Naive thymus-derived CD8-positive, alpha-beta T cell (primary cell): Measurements from ENCODE around the gene MFAP5. TPM values are rescaled to one million over a fixed set of nuclear protein-coding genes. Genes with fewer than 3 reads are reported as not detected.
"Not testable (repeated sequence)": the region's sequence is repeated elsewhere in the genome, so short reads cannot be mapped to it uniquely, and the experiment has no call there.

Experiments
- ATAC-seq, 2 donors: fragments of 150-1000 bp; cut with Tn5 transposase in 1 of 2; sonication (Bioruptor Pico), chemical (Tn5 transposase) in 1 of 2; 1 replicate in 1 of 2; 2 replicates in 1 of 2; pipeline ENCODE4 v1.10.0; 2021; ENCODE audit warnings: mild to moderate bottlenecking in 2 of 2, moderate library complexity in 2 of 2
- POLR2A ChIA-PET: fragments of 350-600 bp; sonication (Branson Sonifier 250); formaldehyde crosslinking; loops from one replicate; lab custom pipeline; 2021; ENCODE audit warnings: antibody characterized with exemption; lab: Charles Lee
- DNase-seq, 10 donors: peaks; one replicate each; pipeline versions ENCODE4 v3.0.0 to v3.0.0-alpha.2; 2020 to 2022
- H3K27ac Mint-ChIP-seq, 10 donors: one replicate each; pipeline ENCODE4 v1.8.0; 2020 to 2022; ENCODE audit warnings: mild to moderate bottlenecking in 10 of 10, mixed read lengths in 10 of 10, moderate library complexity in 4 of 10, inconsistent platforms in 1 of 10
- H3K27me3 Mint-ChIP-seq, 5 donors: one replicate each; pipeline ENCODE4 v1.8.0; 2021 to 2022; ENCODE audit warnings: mixed read lengths in 5 of 5
- H3K36me3 Mint-ChIP-seq, 3 donors: one replicate each; pipeline ENCODE4 v1.8.0; 2020 to 2022; ENCODE audit warnings: mixed read lengths in 3 of 3, mild to moderate bottlenecking in 2 of 3, inconsistent platforms in 1 of 3
- H3K4me1 Mint-ChIP-seq, 4 donors: one replicate each; pipeline ENCODE4 v1.8.0; 2021 to 2022; ENCODE audit warnings: mixed read lengths in 4 of 4
- H3K4me3 Mint-ChIP-seq, 10 donors: one replicate each; pipeline ENCODE4 v1.8.0; 2020 to 2022; ENCODE audit warnings: mild to moderate bottlenecking in 10 of 10, mixed read lengths in 10 of 10, moderate library complexity in 6 of 10, inconsistent platforms in 1 of 10
- H3K9me3 Mint-ChIP-seq, 9 donors: one replicate each; pipeline ENCODE4 v1.8.0; 2020 to 2022; ENCODE audit warnings: mixed read lengths in 9 of 9, mild to moderate bottlenecking in 3 of 9, inconsistent platforms in 1 of 9, moderate library complexity in 1 of 9
- polyA plus RNA-seq, 3 donors: library from polyadenylated mRNA; unstranded; fragments of 300-500 nt; fragmentation: Illumina TruSeq; gene quantifications; one replicate each; pipeline ENCODE4 v1.2.3, GENCODE V29; 2021
- total RNA-seq, 8 experiments: library from RNA in 2 of 8; stranded (reverse) in 2 of 8; gene quantifications; one replicate each; pipeline ENCODE4 v1.2.3 and lab custom pipeline; 2021 to 2026

The MFAP5 gene
- total and polyA plus RNA-seq, 5 experiments from 2014 or later: not detected

DNA sequence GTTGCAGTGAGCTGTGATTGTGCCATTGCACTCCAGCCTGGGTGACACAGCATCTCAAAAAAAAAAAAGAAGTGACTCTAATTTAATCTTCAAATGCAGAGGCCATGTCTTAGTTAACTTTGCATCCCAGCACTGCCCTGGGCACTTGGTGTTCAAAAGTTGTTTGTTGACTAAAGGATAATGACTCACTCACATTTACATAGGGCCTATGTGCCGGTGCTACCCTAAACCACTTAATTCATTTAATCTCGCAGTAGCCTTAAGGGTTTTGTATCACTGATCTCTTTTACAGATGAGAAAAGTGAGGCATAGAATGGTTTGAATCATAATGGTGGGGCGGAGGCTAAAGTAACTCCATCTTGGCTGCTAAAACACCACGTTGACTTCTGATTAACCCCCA lies 23.7 kb downstream of the MFAP5 start:
- Mint-ChIP-seq H3K4me3 (no peak overlapping the region), H3K4me1 (peaks cover 3 to 6% (median 5%) of the 10 kb centered on the region in 4 donors), H3K9me3 (peaks cover 0 to 2% (median 0%) of the 10 kb centered on the region in 9 donors), H3K36me3 (no peaks in the 10 kb centered on the region), H3K27ac (peak overlapping the region in 3 of 10 donors; percentile 0 to 57 (median 4)), H3K27me3 (no peaks in the 10 kb centered on the region)
- DNase-seq: no peak
- ATAC-seq: no peak
- POLR2A ChIA-PET: interaction anchor here (0.7 kb wide), 1 partner anchor 14 kb away, joined by 3 read pairs; no protein-coding TSS in a partner anchor

DNA sequence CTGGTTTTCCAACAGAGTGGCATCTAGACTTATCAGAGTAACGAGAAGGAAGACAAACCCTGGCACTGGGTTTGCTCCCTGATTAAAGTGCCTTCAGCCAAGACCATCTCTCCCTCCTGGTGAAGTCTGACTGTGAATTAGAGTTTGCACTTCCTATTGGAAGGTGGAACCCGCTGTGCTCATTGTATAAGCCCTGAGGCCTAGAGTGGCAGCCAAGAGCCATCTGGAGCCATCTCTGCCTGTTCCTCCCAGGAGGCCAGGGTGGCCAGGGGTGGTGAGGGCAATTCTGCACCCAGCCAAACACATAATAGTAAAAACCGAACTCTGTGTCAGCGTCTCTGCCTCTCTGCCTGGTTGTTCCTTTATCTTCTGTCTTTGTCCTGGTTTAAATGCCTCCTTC lies 25.0 kb downstream of the MFAP5 start:
- peaks cover 0 to 2% (median 0%) of the 10 kb centered on the region in 9 donors for H3K9me3 Mint-ChIP-seq
- DNase-seq: no peak
- no peaks in the 10 kb centered on the region for H3K36me3 Mint-ChIP-seq
- H3K27me3 Mint-ChIP-seq: no peaks in the 10 kb centered on the region
- no peak for ATAC-seq
- H3K27ac Mint-ChIP-seq: peak overlapping the region in 3 of 10 donors; percentile 15 to 22 (median 18)
- H3K4me3 Mint-ChIP-seq: no peak overlapping the region
- POLR2A ChIA-PET: no interaction called here
- no peaks in the 10 kb centered on the region for H3K4me1 Mint-ChIP-seq

DNA sequence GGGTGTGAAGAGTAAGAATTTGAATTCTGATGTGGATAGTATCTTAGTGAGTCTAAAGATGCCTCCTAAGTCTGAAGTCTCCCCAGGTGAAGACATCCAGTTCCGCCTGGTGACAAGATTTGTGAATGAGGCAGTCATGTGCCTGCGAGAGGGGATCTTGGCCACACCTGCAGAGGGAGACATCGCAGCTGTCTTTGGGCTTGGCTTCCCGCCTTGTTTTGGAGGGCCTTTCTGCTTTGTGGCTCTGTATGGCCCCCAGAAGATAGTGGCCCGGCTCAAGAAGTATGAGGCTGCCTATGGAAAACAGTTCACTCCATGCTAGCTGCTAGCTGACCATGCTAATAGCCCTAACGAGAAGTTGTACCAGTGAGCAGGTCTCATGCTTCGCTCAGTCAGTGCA lies 25.4 kb downstream of the MFAP5 start:
- POLR2A ChIA-PET: no interaction called here
- H3K36me3 Mint-ChIP-seq: no peaks in the 10 kb centered on the region
- no peaks in the 10 kb centered on the region for H3K27me3 Mint-ChIP-seq

DNA sequence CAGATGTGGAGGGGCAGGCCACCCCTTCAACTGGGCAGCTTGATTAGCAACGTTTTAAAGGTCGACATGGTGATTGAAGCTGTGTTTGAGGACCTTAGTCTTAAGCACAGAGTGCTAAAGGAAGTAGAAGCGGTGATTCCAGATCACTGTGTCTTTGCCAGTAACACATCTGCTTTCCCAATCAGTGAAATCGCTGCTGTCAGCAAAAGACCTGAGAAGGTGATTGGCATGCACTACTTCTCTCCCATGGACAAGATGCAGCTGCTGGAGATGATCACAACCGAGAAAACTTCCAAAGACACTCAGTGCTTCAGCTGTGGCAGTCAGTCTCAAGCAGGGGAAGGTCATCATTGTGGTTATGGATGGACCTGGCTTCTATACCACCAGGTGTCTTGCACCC lies 26.0 kb downstream of the MFAP5 start:
- Mint-ChIP-seq H3K9me3 (peaks cover 0 to 2% (median 0%) of the 10 kb centered on the region in 9 donors), H3K27ac (peak overlapping the region in 3 of 10 donors; percentile 29 to 55 (median 43)), H3K4me1 (no peaks in the 10 kb centered on the region), H3K27me3 (no peaks in the 10 kb centered on the region), H3K36me3 (no peaks in the 10 kb centered on the region), H3K4me3 (no peak overlapping the region)
- no peak for DNase-seq
- POLR2A ChIA-PET: no interaction called here
- no peak for ATAC-seq

More for the DNA sequence above, 25.4 kb downstream of the MFAP5 start:
- peaks cover 0 to 2% (median 0%) of the 10 kb centered on the region in 9 donors for H3K9me3 Mint-ChIP-seq
- no peak overlapping the region for H3K4me3 Mint-ChIP-seq
- DNase-seq (no peak), ATAC-seq (no peak)
- no peaks in the 10 kb centered on the region for H3K4me1 Mint-ChIP-seq
- H3K27ac Mint-ChIP-seq: peak overlapping the region in 2 of 10 donors; percentile 18 to 22

DNA sequence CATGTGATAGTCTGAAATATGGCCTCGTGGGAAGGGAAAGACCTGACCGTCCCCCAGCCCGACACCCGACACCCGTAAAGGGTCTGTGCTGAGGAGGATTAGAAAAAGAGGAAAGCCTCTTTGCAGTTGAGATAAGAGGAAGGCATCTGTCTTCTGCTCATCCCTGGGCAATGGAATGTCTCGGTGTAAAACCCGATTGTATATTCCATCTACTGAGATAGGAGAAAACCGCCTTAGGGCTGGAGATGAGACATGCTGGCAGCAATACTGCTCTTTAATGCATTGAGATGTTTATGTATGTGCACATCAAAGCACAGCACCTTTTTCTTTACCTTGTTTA lies 26.6 kb downstream of the MFAP5 start:
- H3K27ac Mint-ChIP-seq, ATAC-seq, POLR2A ChIA-PET, DNase-seq, H3K4me1 Mint-ChIP-seq, H3K4me3 Mint-ChIP-seq, H3K36me3 Mint-ChIP-seq, H3K9me3 Mint-ChIP-seq, H3K27me3 Mint-ChIP-seq: not testable (repeated sequence)

DNA sequence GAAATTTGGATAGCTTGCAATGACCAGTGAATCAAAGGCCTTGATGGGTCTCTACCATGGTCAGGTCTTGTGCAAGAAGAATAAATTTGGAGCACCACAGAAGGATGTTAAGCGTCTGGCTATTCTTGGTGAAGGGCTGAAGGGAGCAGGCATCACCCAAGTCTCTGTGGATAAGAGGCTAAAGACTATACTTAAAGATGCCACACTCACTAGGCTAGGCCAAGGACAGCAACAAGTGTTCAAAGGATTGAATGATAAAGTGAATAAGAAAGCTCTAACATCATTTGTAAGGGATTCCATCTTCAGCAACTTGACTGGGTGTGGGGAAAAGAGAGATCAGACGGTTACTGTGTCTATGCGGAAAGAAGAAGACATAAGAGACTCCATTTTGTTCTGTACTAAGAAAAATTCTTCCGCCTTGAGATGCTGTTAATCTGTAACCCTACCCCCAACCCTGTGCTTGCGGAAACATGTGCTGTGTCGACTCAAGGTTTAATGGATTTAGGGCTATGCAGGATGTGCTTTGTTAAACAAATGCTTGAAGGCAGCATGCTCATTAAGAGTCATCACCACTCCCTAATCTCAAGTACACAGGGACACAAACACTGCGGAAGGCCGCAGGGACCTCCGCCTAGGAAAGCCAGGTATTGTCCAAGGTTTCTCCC lies 27.2 kb downstream of the MFAP5 start:
- H3K9me3 Mint-ChIP-seq, H3K4me3 Mint-ChIP-seq, DNase-seq, H3K36me3 Mint-ChIP-seq, POLR2A ChIA-PET, H3K4me1 Mint-ChIP-seq, H3K27ac Mint-ChIP-seq, ATAC-seq, H3K27me3 Mint-ChIP-seq: not testable (repeated sequence)

DNA sequence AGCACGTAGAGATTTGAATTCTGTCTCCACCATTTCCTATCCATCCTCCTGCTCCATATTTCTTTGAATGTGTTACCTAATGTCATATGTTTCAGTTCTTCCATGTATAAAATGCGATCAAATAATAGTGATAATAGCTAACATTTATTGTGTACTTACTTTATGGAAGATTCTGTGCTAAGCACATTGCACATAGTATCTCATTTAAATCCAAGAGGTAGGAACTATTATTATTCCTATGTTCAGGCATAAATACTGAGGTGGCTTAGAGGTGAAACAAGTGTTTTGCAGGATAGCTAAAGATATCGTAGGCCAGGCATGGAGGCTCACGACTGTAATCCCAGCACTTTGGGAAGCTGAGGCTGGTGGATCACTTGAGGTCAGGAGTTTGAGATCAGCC lies 32.5 kb downstream of the MFAP5 start:
- H3K27ac Mint-ChIP-seq: no peak overlapping the region
- H3K4me1 Mint-ChIP-seq: no peaks in the 10 kb centered on the region
- ATAC-seq (no peak), DNase-seq (no peak)
- no peaks in the 10 kb centered on the region for H3K9me3 Mint-ChIP-seq
- POLR2A ChIA-PET: no interaction called here
- no peaks in the 10 kb centered on the region for H3K36me3 Mint-ChIP-seq
- no peak overlapping the region for H3K4me3 Mint-ChIP-seq
- no peaks in the 10 kb centered on the region for H3K27me3 Mint-ChIP-seq

DNA sequence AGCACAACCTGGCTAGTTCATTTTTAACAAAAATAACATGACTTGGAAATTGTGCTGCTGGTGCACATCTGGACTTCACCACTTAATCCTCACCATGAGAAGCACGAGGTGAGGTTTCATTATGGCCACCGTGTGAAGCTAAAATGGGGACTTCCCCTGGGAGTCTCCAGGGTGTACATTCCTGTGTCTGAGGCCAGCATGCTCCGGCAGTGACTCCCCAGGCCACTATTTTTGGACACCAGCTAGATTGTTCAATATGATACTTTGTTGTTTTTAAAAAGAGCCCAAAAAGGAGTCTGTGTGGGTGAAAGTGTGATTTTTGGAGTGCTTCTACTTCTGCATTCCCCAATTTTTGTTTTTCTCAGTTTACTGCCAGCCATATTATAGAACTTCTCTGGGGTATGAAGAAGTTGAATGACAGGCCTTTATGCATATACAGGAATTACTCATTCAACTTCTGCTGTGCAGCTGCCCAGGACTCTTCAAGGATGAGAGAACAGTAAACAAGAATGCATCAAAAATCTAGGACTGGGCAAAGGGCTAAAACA lies 33.1 kb downstream of the MFAP5 start:
- H3K9me3 Mint-ChIP-seq: no peaks in the 10 kb centered on the region
- no peaks in the 10 kb centered on the region for H3K27me3 Mint-ChIP-seq
- H3K4me1 Mint-ChIP-seq: no peaks in the 10 kb centered on the region
- DNase-seq (no peak), ATAC-seq (no peak)
- no peak overlapping the region for H3K27ac Mint-ChIP-seq
- H3K4me3 Mint-ChIP-seq: no peak overlapping the region
- POLR2A ChIA-PET: no interaction called here
- H3K36me3 Mint-ChIP-seq: no peaks in the 10 kb centered on the region

DNA sequence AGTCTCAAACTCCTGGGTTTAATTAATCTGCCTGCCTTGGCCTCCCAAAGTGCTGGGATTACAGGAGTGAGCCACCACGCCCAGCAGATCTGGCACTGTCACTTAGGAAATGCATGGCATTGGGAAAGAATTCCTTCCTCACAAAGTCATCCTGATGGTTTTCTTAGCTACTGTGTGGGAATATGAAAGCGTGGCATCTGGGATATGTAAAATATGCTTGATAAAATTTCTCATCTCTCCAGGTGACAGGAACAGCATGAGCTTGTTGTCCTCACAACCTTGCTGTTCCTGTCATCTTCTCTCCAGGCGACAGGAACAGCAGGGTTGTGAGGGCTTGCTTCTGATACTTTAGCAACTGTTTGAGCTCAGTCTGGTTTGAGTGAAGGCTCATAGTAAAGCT lies 33.9 kb downstream of the MFAP5 start:
- H3K4me3 Mint-ChIP-seq: no peak overlapping the region
- H3K36me3 Mint-ChIP-seq: no peaks in the 10 kb centered on the region
- no peak for ATAC-seq
- H3K4me1 Mint-ChIP-seq: no peaks in the 10 kb centered on the region
- no peaks in the 10 kb centered on the region for H3K9me3 Mint-ChIP-seq
- no peaks in the 10 kb centered on the region for H3K27me3 Mint-ChIP-seq
- H3K27ac Mint-ChIP-seq: no peak overlapping the region
- POLR2A ChIA-PET: no interaction called here
- DNase-seq: no peak

DNA sequence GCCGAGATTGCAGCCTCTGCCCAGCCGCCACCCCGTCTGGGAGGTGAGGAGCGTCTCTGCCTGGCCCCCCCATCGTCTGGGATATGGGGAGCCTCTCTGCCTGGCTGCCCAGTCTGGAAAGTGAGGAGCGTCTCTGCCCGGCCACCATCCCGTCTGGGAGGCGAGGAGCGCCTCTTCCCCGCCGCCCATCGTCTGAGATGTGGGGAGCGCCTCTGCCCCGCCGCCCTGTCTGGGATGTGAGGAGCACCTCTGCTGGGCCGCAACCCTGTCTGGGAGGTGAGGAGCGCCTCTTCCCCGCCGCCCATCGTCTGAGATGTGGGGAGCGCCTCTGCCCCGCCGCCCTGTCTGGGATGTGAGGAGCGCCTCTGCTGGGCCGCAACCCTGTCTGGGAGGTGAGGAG lies 37.9 kb downstream of the MFAP5 start:
- ATAC-seq, DNase-seq, H3K4me1 Mint-ChIP-seq, H3K4me3 Mint-ChIP-seq, H3K27ac Mint-ChIP-seq, H3K27me3 Mint-ChIP-seq, H3K36me3 Mint-ChIP-seq, H3K9me3 Mint-ChIP-seq, POLR2A ChIA-PET: not testable (repeated sequence)

DNA sequence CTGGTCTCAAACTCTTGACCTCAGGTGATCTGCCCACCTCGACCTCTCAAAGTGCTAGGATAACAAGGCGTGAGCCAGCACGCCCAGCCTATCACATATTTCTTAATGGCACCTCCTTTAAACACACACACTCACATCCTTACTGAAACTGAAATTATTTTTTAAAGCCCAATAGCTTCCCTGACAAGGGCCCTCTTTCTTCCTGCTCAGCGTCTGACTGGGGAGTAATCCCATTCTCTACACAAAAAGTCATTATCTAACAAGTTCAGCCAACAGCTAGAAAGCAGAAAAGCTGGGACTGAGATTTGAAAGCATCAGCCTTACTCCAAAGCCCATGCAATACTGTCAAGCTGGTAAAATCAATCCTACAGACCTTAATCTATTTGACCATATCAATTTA lies 40.0 kb downstream of the MFAP5 start:
- H3K27ac Mint-ChIP-seq: no peak overlapping the region
- POLR2A ChIA-PET: no interaction called here
- peaks cover 0 to 4% (median 0%) of the 10 kb centered on the region in 9 donors for H3K9me3 Mint-ChIP-seq
- H3K36me3 Mint-ChIP-seq: no peaks in the 10 kb centered on the region
- no peaks in the 10 kb centered on the region for H3K27me3 Mint-ChIP-seq
- no peak for DNase-seq
- ATAC-seq: no peak
- peaks cover 0 to 5% (median 2%) of the 10 kb centered on the region in 4 donors for H3K4me1 Mint-ChIP-seq
- no peak overlapping the region for H3K4me3 Mint-ChIP-seq

DNA sequence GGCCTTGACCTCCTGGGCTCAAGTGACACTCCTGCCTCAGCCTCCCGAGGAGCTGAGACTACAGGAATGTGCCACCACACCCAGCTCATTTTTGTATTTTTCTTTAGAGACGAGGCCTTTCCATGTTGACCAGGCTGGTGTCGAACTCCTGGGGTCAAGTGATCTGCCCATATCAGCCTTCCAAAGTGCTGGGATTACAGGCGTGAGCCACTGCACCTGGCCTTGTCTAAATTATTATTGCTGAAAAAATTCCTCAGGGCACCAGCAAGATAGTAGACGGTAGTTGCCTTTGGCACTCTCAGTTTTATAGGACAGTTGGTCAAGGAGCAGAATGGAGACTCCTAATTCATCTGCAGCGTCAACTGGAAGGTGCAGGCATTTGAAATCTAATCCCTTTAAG lies 47.4 kb downstream of the MFAP5 start:
- peaks cover 0 to 2% (median 0%) of the 10 kb centered on the region in 9 donors for H3K9me3 Mint-ChIP-seq
- ATAC-seq: no peak
- POLR2A ChIA-PET: no interaction called here
- peaks cover 0 to 5% (median 2%) of the 10 kb centered on the region in 4 donors for H3K4me1 Mint-ChIP-seq
- no peak overlapping the region for H3K4me3 Mint-ChIP-seq
- H3K27me3 Mint-ChIP-seq: no peaks in the 10 kb centered on the region
- no peak overlapping the region for H3K27ac Mint-ChIP-seq
- no peaks in the 10 kb centered on the region for H3K36me3 Mint-ChIP-seq
- no peak for DNase-seq

DNA sequence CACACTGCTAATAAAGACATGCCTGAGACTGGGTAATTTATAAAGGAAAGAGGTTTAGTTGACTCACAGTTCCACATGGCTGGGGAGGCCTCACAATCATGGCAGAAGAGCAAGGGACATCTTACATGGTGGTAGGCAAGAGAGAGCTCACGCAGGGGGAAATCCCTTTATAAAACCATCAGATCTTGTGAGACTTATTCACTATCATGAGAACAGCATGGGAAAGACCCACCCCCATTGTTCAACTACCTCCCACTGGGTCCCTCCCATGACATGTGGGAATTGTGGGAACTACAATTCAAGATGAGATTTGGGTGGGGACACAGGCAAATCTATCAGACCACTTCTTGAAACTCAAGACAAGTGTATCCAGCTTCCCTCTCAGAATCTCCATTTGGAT lies 48.7 kb downstream of the MFAP5 start:
- H3K9me3 Mint-ChIP-seq, H3K4me1 Mint-ChIP-seq, H3K27ac Mint-ChIP-seq, H3K27me3 Mint-ChIP-seq, H3K36me3 Mint-ChIP-seq, DNase-seq, H3K4me3 Mint-ChIP-seq, ATAC-seq, POLR2A ChIA-PET: not testable (repeated sequence)

DNA sequence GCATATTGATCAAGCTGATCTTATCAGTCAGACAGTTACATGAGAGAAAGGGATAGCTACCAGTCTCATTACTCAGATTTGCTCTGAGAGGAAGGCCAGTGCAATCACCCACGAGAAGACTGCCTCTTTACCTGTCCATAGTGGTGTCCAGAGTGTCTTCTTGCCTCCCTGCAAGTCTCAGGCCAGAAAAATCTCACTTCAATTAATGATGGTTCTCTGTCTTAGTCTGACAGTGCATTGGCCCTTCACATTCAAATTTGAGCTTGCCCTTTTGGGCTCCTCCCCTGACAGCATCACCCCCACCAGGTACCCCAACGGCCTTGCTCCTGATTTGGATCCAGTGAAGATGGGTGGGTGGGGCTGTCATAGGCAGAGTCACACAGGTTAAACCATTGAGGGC lies 50.0 kb downstream of the MFAP5 start, which contains the start of gene AICDA:
TSS of gene AICDA (minus strand) at position 231 of the 400 bp plus-strand sequence. CDS start at position 139, 92 bp downstream.
- H3K36me3 Mint-ChIP-seq: no peaks in the 10 kb centered on the region
- peaks cover 0 to 3% (median 0%) of the 10 kb centered on the region in 5 donors for H3K27me3 Mint-ChIP-seq
- no peak within 1 kb of the TSS for H3K4me3 Mint-ChIP-seq
- POLR2A ChIA-PET: no interaction called here
- DNase-seq: no peak
- no peak for ATAC-seq
- no peaks in the 10 kb centered on the region for H3K9me3 Mint-ChIP-seq
- no peak within 1 kb of the TSS for H3K27ac Mint-ChIP-seq
- H3K4me1 Mint-ChIP-seq: peaks cover 8 to 12% (median 11%) of the 10 kb centered on the region in 4 donors
